ENCODE data around the gene APCDD1L.

GRCh38 chr20:58446960-58447265 lies 68.3 kb downstream of the APCDD1L start:
- TF ChIP-seq SMC3 (IDR thresholded peaks at IDR 0.05; ENCODE audit: low read depth, low read length) (no peak), CTCF (IDR thresholded peaks at IDR 0.05) (no peak), EP300 (IDR thresholded peaks at IDR 0.05; ENCODE audit: borderline replicate concordance in 1 of 2, low read depth in 1 of 2, low read length in 1 of 2) (no peak), NFIC (IDR thresholded peaks at IDR 0.05; ENCODE audit: borderline replicate concordance) (no peak), CHD2 (IDR thresholded peaks at IDR 0.05; ENCODE audit: low read length, partially characterized antibody) (no peak), ZBTB33 (IDR thresholded peaks at IDR 0.05; ENCODE audit: borderline replicate concordance, low read depth) (no peak), RAD21 (IDR thresholded peaks at IDR 0.05; ENCODE audit: low read length) (no peak), MXI1 (IDR thresholded peaks at IDR 0.05; ENCODE audit: low read depth, low read length) (no peak)
